ENCODE data around the gene C7.
"Not testable (repeated sequence)": the region's sequence is repeated elsewhere in the genome, so short reads cannot be mapped to it uniquely, and the experiment has no call there.

Gene C7

DNA sequence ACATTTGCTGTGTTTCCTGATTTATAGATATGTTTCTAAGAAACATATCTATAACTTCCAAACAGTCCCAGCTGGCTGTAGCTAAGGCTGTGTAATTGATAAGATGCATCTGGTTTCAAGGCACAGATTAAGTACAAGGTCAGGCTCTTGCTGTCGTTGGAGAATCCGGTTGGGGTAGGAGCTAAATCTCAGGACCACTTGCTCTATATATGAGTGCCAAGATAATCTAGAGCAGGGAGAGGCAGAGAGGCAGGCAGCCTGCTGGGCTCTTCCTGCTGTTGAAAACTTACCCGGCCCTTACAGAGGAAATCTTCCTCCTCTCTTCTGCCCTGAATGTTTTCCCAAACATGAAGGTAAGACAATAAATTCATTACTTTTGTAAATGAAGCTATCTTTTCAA, at the start of gene C7:
C7 (plus strand) TSS at position 234 of the 400 bp plus-strand sequence; CDS start at position 348, 114 bp downstream.
- DNase-seq = no peak

DNA sequence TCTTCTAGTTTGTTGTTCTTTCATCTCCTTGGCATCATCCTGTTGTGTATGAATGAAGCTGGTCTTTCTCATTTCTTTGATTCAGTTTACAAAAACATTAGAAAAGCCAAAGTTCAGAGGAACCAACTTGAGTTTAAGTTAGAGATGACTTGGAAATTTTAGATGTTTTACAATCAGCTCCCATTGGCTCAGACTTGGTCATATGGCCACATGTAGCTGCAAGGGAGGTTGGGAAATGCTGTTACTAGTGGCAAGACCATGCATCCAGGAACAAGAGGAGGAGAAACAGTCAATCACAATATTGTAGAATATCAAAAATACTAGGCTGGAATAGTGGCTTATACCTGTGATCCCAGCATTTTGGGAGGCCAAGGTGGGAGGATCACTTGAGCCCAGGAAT, 48.6 kb upstream of the C7 start:
- no peak for DNase-seq

DNA sequence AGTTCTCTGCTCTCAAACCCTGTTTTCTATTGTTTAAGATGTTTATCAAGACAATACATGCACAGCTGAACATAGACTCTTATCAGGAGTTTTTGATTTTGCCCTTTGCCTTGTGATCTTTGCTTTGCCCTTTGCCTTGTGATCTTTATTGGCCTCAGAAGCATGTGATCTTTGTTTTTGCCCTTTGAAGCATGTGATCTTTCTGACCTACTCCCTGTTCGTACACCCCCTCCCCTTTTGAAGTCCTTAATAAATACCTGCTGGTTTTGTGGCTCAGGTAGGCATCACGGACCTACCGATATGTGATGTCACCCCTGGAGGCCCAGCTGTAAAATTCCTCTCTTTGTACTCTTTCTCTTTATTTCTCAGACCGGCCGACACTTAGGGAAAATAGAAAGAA, 44.3 kb upstream of the C7 start:
- DNase-seq = not testable (repeated sequence)

DNA sequence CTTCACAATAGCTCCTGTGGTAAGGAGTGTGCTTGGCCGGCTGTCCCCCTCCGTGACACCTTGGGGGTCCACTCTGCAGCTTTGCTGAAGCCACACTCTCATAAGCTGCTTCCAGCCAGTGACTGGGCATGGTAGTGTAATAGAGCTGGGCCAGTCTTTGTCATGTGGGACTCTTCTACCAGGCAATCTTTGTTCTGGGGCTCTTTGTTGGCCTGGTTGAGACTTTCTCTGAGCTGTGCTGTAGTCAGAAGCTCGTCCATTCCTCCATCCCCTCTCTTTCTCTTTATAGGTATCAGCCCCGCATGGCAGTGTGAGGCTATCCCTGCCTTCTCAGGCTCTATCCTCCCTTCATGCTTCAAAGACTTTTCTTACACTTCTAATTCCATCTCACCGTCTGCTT, 42.5 kb upstream of the C7 start:
- DNase-seq = no peak

DNA sequence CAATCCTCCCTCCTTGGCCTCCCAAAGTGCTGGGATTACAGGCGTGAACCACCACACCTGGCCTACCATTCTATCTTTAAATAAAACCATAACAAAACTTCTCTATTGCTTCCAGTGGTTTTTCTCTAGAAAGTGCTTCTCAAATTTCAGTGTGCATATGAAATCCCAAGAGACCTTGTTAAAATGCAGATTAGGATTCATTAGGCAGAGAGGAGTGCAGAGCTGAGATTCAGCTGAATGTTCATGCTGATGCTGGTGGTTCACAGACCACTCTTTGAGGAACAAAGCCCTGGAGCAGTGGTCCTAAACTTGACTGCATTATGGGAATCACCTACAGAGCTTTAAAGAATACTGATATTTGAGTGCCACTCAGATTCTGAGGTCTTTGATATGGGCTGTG, 39.9 kb upstream of the C7 start:
- DNase-seq = no peak

DNA sequence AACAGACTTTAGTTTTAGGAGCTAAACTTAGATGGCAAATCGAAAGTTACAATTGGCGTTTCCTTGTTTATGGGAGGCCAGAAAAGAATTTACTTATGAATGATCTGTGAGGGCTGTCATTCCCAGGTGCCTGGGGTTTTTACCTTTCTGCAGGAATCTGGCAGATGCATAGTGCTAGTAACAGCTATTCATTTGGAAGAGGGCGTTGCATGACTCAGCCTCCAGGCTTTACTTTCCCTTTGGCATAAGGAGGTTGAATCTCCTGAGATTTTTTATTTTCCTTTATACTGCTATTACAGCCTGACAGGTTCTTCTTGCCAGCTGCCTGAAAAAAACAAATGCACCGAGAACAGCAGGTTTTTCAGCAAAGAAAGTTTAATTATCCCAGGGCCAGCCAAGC, 38.1 kb upstream of the C7 start:
- DNase-seq = no peak

DNA sequence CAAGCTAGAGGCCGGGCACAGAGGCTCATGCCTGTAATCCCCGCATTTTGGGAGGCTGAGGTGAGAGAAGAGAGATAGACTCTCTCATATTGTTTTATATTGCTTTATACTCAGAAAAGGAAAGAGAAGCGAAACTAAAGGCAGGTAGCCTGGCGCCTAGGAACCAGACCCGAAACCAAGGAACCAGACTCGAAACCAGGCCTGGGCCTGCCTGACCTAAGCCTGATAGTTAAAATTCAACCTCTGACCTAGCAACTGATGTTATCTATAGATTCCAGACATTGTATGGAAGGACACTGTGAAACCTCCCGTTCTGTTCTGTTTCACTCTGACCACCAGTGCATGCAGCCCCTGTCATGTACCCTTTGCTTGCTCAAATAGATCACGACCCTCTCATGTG, 37.0 kb upstream of the C7 start:
- not testable (repeated sequence) for DNase-seq

DNA sequence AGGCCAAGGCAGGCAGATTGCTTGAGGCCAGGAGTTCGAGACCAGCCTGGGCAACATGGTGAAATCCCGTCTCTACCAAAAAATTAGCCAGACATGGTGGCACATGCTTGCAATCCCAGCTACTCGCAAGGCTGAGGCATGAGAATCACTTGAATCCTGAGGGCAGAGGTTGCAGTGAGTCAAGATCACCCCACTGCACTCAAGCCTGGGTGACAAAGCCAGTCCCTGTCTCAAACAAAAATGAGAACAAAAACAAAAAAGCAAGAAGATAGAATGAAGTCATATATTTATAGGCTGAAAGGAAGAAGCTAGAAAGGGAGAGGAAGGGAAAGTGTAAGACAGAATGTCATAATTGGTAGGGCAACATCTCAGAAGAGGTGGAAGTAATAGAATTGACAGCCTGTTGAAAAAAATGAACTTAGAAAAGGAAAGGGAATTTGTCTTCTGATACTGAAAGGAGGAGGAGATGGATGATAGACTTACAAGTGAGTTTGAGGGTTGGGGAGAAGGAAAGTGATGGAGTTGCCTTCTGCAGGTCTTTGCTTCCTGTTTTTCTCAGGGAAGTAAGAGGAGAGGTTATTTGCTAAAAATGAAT, 35.9 kb upstream of the C7 start:
- no peak for DNase-seq

DNA sequence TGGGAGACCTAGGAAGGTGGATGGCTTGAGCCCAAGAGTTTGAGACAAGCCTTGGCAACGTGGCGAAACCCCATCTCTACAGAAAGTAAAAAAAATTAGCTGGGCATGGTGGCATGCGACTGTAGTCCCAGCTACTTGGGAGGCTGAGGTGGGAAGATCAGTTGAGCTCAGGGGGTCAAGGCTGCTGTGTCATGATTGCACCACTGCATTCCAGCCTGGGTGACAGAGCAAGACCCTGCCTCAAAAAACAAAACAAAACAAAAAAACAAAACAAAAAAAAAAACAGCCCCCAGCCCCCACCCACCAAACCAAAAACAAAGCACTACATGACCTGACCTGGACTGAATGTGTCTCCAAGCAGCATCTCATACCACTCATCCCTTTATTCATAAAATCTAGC, 33.3 kb upstream of the C7 start:
- no peak for DNase-seq

DNA sequence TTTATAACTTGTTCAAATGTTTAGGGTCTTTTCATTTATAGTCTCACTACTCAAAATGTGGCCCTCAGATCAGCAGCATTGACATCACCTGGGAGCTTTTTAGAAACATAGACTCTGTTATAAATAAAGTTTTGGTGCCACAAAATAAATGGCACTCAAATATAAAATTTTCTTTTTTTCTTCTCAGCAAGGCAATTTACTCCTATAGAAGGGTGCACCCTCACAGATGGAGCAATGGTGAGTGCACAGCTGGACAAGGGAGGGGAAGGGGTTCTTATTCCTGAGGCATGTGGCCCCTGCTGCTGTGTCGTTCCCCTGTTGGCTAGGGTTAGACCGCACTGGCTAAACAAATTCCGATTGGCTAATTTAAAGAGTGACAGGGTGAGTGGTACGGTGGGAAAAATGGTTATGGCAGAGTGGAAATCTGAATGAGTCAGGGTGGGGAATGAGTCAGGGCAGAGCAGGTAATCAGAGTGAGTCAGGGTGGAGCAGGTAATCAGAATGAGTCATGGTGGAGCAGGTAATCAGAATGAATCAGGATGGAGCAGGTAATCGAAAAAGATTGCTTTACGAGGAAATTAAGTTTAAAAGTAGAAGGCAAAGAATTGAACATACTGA, 31.8 kb upstream of the C7 start:
- DNase-seq = peak; percentile 14

DNA sequence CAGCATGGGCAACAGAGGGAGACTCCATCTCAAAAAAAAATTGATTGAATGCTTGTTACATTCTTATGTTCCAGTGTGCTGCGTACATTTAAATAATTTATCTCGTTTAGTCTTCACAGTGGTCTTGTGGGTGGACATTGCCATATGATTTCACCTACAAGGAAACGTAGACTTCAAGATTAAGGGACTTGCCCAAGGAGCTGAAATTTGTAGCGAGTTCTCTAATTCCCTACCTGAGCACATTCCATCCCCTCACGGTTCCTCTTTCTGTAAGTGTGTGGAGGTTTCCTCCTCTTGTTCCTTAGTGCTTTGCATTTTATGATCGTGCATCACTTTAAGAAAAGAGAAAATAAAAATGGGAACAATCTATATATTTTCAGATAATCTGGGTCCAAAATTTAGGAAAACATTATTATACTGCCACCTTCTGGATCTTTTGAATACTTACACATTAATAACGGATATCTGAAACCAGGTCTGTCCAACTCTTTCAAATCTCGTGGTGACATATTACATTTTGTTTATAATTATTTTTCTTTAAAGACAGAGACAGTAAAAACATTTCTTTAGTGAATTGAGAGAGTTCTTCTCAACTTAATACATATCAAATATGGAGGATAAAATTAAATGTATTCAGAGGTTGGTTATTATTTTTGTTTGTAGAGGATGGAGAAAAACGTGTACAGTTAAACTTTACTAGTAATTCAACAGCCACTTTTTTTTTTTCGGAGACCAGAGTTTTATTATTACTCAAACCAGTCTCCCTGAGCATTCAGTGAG, 29.9 kb upstream of the C7 start:
- no peak for DNase-seq

DNA sequence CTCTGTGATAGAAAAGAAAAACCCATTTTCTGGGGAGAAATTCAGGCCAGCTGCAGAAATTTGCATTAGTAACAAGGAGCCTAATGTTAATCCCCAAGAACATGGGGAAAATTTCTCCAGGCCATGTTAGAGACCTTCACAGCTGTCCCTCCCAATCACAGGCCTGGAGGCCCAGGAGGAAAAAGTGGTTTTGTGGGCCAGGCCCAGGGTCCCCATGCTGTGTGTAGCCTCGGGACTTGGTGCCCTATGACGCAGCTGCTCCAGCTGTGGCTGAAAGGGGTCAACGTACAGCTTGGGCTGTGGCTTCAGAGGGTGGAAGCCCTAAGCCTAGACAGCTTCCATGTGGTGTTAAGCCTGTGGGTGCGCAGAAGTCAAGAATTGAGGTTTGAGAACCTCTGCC, 27.0 kb upstream of the C7 start:
- DNase-seq = no peak

DNA sequence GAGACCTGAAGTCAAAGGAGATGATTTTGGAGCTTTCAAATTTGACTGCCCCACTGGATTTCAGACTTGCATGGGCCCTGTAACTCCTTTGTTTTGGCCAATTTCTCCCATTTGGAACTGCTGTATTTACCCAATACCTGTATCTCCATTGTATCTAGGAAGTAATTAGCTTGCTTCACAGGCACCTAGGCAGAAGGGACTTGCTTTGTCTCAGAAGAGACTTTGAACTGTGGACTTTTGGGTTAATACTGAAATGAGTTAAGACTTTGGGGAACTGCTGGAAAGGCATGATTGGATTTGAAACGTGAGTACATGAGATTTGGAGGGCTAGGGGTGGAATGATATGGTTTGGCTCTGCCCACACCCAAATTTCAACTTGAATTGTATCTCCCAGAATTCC, 26.2 kb upstream of the C7 start:
- not testable (repeated sequence) for DNase-seq

DNA sequence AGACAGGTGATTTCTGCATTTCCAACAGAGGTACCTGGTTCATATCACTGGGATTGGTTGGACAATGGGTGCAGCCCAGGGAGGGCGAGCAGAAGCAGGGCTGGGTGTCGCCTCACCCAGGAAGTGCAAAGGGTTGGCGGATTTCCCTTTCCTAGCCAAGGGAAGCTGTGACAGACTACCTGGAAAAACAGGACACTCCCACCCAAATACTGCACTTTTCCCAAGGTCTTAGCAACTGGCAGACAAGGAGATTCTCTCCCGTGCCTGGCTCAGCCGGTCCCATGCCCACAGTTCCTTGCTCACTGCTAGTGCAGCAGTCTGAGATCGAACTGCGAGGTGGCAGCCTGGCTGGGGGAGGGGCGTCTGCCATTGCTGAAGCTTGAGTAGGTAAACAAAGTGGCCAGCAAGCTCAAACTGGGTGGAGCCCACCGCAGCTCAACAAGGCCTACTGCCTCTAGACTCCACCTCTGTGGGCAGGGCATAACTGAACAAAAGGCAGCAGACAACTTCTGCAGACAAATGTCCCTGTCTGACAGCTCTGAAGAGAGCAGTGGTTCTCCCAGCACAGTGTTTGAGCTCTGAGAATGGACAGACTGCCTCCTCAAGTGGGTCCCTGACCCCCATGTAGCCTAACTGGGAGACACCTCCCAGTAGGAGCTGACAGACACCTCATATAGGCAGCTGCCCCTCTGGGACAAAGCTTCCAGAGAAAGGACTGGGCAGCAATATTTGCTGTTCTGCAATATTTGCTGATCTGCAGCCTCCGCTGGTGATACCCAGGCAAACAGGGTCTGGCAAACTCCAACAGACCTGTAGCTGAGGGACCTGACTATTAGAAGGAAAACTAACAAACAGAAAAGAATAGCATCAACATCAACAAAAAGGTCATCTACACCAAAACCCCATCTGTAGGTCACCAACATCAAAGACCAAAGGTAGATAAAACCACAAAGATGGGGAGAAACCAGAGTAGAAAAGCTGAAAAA, 13.6 kb upstream of the C7 start:
- not testable (repeated sequence) for DNase-seq

DNA sequence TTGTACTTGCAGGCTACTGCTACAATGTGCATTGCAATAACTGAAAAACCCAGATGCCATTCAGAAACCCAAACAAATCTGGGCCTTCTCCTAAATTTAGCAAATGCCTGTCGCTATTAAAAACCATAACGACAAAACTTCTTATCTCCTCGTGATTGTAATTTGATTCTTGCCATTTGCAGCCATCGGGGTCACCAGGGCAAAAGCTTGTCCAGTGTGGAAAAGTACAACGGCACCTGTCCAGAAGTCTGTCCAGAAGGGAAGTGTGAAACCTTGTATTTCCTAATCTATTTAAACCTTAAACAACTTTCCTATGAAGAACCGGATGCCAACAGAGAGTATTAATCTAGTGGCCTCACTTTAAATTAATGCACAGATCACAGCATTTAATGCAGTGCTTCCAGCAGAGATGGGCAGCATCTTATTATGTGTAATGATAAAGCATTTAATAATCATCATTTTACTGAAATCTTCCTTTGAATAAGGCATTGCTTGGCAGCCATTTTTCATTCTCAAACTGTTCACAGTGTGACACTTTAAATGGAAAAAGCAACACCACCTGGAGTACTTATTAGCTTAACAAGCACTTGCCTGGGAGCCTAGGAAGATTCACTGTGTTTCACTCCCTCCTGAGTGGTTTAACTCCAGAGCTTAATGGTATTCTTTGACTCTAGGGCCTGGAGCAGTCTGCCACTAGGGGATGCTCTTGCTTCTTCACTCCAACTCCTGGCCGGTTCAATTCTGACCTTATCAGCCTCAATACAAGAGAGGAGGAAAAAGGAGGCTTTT, 4.9 kb upstream of the C7 start:
- DNase-seq = no peak

DNA sequence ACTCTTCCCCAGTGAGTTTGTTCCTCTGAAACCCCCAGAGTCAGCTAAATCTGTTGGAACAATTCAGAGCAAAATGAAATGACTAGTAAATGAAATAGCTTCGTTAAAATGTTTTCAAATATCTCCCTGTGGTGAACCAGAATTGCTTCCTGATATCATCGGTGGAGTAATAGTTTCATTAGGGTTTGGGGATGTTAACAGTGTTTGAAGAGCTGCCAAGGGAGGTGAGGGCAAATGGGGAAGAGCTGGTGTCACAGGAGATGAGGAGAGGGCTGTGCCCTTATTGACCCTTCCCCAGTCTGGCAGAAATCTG, 4.3 kb upstream of the C7 start:
- DNase-seq = no peak

DNA sequence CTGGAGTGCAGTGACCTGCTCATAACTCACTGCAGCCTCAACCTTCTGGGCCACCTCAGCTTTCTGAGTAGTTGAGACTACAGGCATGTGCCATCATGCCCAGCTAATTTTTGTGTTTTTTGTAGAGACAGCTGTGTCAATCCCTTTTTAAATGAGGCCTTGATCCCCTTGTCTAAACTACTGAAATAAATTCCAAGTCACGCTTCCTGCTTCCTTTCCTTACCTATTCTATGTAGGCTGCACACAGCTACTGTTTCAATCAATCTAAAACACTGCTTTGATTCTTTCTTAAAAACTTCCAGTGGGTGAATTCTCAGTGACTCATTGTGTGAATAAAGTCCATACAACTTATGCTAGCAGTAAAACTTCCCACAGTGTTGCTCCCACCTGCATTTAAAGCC, 2.9 kb upstream of the C7 start:
- no peak for DNase-seq

DNA sequence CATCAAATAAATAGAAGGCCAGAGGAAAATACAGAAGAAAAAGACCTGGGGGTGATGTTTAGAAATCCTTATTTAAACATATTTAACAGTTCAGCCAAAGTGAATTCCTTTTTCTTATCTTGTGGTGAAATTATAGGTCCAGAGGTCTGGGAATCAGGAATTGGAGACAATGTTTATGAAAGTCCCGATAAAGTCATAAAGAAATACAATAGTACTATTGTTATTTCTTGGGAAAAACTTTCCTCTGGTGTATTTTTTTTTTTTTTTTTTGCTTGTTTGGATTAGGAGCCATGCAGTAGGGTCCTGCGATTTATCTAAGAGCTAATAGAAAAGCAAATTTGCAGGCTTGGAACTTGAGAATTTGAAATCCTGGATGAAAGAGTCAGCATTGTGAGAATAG, 426 bp downstream of the C7 start:
- DNase-seq = no peak

DNA sequence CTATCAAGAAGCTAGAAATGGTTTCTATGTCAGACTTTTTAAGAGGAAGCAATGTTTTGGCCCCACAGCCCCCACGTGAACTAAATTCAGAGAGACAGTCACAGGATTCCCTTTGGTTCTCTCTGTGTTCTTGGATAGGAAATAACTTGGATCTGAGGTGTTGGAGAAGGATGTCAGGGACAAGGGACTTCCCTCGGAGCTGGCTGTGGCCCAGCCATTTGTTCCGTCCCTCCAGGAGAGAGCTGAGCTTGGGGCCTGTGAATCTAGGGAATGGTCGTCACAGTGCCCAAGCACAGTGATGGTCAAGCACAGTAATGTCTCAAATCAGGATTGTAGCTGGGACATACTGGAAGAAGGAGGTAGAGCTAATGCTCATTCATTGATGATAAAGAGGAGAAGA, 2.0 kb downstream of the C7 start:
- DNase-seq = no peak

DNA sequence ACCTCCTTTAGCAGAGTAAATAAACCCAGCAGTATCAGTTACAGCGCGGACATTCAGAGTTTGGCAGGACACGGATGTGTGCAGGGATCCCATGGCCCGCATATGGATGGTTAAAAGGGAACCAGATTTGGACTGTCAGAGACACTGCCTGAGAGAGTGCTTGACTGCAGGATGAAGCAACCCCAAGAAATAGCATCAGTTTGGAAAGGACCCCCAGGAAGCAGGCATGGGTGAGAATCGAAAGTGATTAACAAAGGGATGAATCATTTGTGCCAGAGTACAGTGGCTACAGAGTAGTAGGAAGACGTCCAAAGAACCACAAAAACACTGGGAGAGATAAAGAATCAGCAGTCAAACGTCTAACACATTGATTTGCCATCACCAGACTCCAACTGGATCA, 5.5 kb downstream of the C7 start:
- DNase-seq = no peak

DNA sequence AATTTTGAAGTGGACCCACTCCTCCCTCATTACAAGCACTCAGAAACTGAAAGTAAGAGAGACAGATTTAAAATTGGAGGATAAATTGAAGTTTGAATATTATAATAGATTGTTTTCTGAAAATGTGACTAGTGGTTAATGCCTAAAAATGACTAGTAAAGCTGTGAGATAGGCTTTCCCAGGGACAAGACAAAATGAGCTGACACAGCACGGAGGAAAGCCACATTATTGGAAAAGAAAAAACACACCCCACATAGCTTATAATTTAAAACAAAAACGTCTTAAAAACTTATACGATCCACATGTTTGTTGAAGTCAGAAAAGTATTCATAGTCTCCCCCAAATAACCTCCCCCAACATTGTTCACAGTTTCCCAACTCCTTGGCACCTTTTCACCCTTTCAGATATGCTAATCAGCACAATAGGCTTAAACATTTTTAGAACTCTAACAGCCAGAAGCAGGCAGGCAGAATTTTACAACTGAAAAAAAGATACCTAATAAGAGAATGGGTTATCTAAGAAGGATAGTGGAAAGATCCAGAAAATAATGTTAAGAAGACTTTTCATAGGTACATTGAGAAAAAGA, 6.1 kb downstream of the C7 start:
- no peak for DNase-seq

DNA sequence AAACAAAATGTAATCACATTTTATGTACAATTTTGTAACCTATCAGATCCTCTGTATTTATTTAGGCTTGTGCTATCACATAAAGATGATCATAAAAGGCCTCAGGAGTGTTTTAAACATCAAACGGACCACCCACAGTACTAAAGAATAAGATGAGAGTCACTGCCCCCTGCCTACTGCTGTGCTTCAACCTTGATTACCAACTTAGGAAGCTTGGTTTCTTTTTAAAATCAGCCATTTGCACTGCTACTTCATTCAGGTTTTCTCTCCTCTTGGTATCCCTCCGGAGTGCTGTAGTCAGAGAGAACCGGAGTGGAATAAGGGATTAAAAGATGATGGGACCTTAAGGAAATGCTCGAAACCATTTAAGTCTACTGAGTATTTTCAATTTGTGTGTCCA, 6.9 kb downstream of the C7 start:
- DNase-seq = no peak
